Subcutaneous adipose tissue (tissue), 4 donors: ENCODE results near the gene SLC38A9. TPM values are rescaled to one million over a fixed set of nuclear protein-coding genes. Genes with fewer than 3 reads are reported as not detected.

Experiments
- total RNA-seq, 4 donors: library from RNA; depleted of rRNA; stranded (reverse); fragments of >200 nt; gene quantifications; one replicate each; pipeline ENCODE4 v1.1.0, GENCODE V29; 2016
- TF ChIP-seq, protein P1 (sequence below): fragments of 450-650 bp; IDR thresholded peaks from one replicate; pipeline ENCODE4 v1.5.1; 2016; ENCODE audit warnings: low read depth, mild to moderate bottlenecking, control low read depth, antibody characterized with exemption, moderate library complexity

Gene SLC38A9, protein sequence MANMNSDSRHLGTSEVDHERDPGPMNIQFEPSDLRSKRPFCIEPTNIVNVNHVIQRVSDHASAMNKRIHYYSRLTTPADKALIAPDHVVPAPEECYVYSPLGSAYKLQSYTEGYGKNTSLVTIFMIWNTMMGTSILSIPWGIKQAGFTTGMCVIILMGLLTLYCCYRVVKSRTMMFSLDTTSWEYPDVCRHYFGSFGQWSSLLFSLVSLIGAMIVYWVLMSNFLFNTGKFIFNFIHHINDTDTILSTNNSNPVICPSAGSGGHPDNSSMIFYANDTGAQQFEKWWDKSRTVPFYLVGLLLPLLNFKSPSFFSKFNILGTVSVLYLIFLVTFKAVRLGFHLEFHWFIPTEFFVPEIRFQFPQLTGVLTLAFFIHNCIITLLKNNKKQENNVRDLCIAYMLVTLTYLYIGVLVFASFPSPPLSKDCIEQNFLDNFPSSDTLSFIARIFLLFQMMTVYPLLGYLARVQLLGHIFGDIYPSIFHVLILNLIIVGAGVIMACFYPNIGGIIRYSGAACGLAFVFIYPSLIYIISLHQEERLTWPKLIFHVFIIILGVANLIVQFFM
- 10 to 100 TPM; 20.2 to 33.5 (median 28.8) TPM for total RNA-seq

DNA sequence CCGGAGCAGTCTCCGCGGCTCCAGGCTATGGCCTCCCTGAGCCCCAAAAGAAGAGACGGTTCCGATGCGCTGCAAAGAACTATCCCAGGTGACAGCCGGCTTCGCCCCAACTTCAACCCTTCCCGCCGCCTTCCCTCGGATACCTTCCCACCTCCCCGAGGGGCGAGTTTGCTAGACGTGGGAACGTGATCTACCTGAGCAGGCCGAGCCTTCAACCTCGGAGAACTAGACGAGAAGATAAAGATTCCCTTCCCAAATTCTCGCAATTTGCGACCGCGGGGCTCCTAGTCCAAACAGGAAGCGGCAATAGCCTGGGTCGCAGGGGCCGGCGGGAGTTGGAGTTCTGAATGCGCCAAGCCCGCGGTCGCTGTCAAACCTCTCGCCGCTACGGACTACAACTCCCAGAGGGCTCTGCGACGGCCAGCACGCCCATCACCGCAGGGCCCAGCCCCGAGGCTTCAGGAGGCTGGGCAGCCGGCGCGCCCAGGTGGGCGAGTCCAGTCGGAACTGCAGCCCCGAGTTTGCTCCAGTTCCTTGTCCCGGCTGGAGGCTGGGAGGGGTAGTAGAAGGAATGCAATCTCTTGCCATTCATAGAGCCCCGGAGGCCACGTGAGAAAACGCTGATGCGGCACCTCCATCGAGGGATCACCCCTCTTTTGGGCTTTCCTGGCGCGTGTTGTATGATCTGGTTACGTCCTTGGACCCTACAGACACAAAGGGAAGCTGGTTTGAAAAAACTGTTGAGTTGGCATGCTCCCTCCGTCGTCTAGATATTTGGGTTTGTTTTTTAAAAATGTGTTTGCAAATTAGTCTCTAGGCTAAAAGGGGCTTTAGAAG is at the start of gene SLC38A9:
TSS of gene SLC38A9 (minus strand) at position 302 of the 837 bp plus-strand sequence. CDS start 14,366 bp downstream, outside the sequence.
- TF ChIP-seq, protein P1, sequence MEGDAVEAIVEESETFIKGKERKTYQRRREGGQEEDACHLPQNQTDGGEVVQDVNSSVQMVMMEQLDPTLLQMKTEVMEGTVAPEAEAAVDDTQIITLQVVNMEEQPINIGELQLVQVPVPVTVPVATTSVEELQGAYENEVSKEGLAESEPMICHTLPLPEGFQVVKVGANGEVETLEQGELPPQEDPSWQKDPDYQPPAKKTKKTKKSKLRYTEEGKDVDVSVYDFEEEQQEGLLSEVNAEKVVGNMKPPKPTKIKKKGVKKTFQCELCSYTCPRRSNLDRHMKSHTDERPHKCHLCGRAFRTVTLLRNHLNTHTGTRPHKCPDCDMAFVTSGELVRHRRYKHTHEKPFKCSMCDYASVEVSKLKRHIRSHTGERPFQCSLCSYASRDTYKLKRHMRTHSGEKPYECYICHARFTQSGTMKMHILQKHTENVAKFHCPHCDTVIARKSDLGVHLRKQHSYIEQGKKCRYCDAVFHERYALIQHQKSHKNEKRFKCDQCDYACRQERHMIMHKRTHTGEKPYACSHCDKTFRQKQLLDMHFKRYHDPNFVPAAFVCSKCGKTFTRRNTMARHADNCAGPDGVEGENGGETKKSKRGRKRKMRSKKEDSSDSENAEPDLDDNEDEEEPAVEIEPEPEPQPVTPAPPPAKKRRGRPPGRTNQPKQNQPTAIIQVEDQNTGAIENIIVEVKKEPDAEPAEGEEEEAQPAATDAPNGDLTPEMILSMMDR, result no peak

- TF ChIP-seq, protein P1, result no peak
These were observed 46.6 kb upstream of the SLC38A9 start for GRCh38 chr5:55758714-55759113.

- TF ChIP-seq, protein P1, result no peak
These were observed 46.1 kb upstream of the SLC38A9 start for GRCh38 chr5:55758231-55758630.

- TF ChIP-seq, protein P1, result no peak
These were observed 38.4 kb upstream of the SLC38A9 start for GRCh38 chr5:55750499-55750898.

DNA sequence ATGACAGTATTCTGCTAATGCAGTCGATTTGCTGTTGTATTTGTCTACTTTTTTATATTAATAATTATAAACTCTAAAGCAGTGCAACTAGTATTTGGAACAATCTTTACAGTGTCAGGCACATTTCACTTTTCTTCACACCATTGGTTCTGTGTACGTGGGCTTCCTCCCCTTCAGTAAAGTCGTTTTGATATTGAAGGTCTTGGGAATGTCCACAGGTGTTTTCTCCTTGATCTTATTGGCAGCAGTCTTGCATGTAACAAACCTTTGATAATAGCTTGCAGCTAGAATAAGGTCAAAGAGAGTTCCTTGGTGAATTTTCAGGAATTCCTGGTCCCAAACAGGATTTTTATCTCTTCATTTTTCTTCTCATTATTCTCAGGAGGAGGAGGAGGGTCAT is 37.9 kb upstream of the SLC38A9 start:
- TF ChIP-seq, protein P1, result no peak

DNA sequence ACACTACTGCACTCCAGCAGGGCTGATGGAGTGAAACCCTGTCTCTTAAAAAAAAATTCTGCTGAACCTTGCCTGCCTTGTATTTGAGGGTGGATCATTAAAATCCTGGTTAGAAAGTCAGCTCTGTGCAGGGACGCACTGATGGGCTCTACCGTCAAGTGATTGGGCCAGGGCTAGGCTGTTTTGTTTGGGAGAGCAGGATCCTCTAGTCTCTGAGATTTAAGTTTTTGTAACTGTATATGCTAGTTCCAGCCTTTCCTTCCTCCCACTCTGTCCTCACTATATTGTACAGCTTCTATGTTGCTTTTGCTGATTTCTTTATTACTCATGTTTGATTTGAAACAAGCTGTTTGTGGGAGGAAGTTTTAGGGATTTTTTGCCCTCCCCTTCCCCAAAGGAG is 37.3 kb upstream of the SLC38A9 start:
- TF ChIP-seq, protein P1, result no peak
